ENCODE results near the gene TAOK1. TPM values are rescaled to one million over a fixed set of nuclear protein-coding genes. Genes with fewer than 3 reads are reported as not detected.

The TAOK1 gene
- total RNA-seq, 1 donor from 2014 or later = 95.5 TPM

DNA sequence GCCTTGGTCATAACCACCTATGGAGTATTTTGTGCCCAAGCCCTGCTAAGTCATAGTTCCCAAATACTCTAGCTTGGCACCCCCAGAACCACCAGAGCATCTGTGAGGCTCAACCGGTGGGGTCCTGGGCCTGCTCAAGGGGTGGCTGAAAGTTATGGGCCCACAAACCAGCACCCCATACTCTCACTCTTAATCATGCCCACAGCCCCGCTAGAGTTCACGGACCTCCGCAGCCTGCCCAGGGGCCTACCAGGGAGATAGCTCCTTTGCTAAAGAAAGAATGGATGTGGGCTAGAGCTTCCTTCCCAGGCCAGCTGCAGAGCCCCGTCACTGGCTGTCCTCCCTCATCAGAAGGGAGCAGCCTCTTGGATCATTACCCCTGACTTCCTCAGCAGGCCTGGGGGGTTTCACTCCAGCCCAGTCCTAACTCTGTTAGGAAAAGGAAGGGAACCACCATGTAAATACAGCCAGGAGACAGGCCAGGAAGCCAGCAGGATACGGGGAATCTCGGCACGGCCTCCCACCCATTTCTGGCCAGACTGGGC, 197.9 kb downstream of the TAOK1 start:
- peaks cover 22% of the 10 kb centered on the region for H3K27me3 Mint-ChIP-seq (ENCODE audit: unreplicated experiment)
- peak overlapping the region; percentile 85 for H3K27ac Mint-ChIP-seq (ENCODE audit: unreplicated experiment)
- no peak for DNase-seq (ENCODE audit: low spot score)
- peaks cover 9% of the 10 kb centered on the region for H3K36me3 Mint-ChIP-seq (ENCODE audit: low read depth, unreplicated experiment)
- H3K4me3 Mint-ChIP-seq (ENCODE audit: unreplicated experiment) = peak overlapping the region; percentile 94
- TF ChIP-seq, protein P1, sequence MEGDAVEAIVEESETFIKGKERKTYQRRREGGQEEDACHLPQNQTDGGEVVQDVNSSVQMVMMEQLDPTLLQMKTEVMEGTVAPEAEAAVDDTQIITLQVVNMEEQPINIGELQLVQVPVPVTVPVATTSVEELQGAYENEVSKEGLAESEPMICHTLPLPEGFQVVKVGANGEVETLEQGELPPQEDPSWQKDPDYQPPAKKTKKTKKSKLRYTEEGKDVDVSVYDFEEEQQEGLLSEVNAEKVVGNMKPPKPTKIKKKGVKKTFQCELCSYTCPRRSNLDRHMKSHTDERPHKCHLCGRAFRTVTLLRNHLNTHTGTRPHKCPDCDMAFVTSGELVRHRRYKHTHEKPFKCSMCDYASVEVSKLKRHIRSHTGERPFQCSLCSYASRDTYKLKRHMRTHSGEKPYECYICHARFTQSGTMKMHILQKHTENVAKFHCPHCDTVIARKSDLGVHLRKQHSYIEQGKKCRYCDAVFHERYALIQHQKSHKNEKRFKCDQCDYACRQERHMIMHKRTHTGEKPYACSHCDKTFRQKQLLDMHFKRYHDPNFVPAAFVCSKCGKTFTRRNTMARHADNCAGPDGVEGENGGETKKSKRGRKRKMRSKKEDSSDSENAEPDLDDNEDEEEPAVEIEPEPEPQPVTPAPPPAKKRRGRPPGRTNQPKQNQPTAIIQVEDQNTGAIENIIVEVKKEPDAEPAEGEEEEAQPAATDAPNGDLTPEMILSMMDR (IDR thresholded peaks at IDR 0.05; ENCODE audit: unreplicated experiment) = no peak
- H3K9me3 Mint-ChIP-seq (ENCODE audit: unreplicated experiment) = no peaks in the 10 kb centered on the region
- H3K4me1 Mint-ChIP-seq (ENCODE audit: unreplicated experiment) = peaks cover 54% of the 10 kb centered on the region

DNA sequence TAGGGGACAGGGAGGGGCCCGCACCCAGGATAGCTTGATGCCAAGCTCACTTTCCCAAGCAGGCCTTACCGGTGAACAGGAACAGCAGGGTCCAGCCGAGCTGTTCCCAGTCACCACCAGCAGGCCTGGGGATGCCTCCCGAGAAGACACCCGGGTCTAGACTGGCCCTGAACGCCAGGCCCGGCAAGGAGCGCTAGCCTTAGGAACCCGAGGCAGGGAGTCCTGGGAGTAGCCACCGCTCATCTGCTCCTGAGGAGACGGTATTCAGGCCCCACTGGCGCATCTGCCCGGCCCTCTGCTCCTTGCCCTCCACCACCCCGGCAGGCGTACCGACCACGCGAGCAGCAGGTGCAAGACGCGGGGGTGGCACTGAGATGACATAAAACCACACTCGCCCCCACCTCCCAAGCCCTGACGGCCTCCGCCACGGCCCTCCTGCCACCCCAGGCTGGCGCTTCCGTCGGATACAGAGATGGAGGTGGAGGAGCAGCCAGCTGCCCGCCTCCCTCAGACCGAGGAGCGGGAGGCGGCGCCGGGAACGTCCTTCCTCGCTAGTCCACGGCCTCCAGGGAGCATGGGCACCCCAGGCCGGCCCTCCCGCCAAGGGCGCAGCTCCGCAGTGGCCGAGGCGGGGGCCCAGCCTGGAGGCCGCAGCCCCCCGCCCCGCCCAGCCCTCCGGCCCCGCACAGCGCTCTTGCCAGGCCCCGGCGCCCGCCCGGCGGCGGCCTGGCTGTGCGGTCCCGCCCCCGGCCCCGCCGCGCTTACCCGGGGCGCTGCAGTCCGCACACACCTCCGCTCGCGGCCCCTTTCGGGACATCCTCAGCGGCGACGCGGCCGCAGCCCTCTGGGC, 198.6 kb downstream of the TAOK1 start:
- Mint-ChIP-seq H3K9me3 (ENCODE audit: unreplicated experiment) (no peaks in the 10 kb centered on the region), H3K27me3 (ENCODE audit: unreplicated experiment) (peaks cover 22% of the 10 kb centered on the region), H3K27ac (ENCODE audit: unreplicated experiment) (peak overlapping the region; percentile 42), H3K4me1 (ENCODE audit: unreplicated experiment) (peaks cover 51% of the 10 kb centered on the region), H3K4me3 (ENCODE audit: unreplicated experiment) (peak overlapping the region; percentile 94), H3K36me3 (ENCODE audit: low read depth, unreplicated experiment) (peaks cover 9% of the 10 kb centered on the region)
- TF ChIP-seq, protein P1 (IDR thresholded peaks at IDR 0.05; ENCODE audit: unreplicated experiment) = no peak
- DNase-seq (ENCODE audit: low spot score) = peak; percentile 51

DNA sequence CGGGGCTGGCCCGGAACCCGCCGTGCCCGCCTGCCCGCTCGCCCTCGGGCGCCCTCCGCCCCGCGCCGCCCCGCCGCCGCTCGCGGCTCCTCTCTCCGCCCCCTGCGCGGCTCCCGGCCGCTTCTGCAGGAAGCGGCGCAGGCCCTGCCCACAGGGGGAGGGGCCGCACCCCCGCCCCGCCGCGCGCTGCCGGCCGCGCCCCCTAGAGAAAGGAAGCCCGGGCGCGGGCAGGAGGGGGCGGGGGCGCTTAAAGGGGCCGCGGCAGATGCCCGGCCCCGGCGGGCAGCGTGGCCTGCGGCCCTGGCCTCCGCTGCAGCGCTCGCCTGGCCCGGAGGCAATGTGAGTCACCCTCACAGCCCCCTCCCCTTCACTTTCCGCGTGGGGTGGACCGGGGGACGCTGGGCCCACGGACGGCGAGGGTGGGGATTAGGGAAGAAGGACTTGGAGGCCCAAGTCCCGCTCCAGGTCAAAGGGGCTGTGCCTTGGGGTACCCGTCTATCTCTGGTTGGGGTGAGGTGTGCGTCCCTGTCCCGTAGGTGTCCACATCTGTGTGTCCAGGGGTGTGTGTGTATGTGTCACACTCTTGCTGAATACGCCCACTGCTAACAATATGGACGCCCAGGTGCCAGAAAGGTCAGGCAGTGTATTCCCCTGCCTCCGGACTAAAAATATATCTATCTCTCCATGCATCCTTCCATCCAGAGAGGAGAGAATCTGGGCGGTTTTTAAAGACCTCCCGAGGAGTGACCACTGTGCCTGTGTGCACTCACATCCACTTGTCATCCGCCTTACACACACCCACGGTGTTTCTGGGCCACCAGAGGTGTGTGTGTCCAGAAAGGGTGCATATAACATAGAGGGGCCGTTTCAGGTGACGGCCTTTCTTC, 199.6 kb downstream of the TAOK1 start, which contains the start of gene GIT1:
Gene GIT1, minus strand, starts transcription at position 125 of the 887 bp plus-strand sequence. CDS start 270 bp downstream, outside the sequence.
- Mint-ChIP-seq H3K36me3 (ENCODE audit: low read depth, unreplicated experiment) (peaks cover 9% of the 10 kb centered on the region), H3K4me1 (ENCODE audit: unreplicated experiment) (peaks cover 42% of the 10 kb centered on the region), H3K9me3 (ENCODE audit: unreplicated experiment) (no peaks in the 10 kb centered on the region), H3K4me3 (ENCODE audit: unreplicated experiment) (peak within 1 kb of the TSS; percentile 94), H3K27ac (ENCODE audit: unreplicated experiment) (peak within 1 kb of the TSS; percentile 42), H3K27me3 (ENCODE audit: unreplicated experiment) (peaks cover 28% of the 10 kb centered on the region)
- peak; percentile 86 for DNase-seq (ENCODE audit: low spot score)
- TF ChIP-seq, protein P1 (IDR thresholded peaks at IDR 0.05; ENCODE audit: unreplicated experiment) = no peak

DNA sequence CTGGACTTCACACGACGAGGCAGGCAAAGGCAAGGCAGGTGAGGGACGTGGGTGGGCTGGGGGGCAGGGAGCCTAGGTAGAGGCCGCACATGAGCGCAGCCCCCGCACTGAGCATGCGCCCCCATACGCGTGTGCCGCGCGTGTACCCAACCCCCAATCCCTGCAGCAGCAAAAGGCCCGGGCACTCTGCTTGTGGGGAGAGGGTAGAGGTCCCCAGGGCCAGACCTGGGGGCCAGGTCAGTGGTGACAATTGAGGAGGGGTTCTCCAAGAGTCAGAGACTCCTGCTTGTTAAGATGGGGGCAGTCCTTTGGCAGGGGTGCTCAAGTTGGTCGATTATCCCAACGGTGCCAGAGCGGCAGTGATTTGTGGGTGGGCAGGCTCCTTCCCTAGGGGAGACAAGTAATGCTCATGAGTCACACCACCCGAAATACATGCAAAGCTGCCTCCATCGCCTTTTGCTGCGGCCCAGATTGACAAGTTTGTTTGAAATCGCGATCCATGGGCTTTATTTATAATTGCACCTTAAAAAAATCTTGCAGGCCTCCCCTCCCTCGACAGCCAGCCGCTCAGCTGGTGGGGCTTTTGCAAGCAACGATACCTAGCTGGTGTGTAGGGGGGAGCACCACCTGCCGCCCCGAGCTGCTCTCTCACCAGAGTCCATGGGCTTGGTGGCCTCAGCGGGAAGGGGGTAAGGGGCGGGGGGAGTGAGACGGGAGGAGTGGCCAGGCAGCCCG, 200.4 kb downstream of the TAOK1 start:
- H3K4me3 Mint-ChIP-seq (ENCODE audit: unreplicated experiment) = peak overlapping the region; percentile 94
- peaks cover 30% of the 10 kb centered on the region for H3K27me3 Mint-ChIP-seq (ENCODE audit: unreplicated experiment)
- H3K4me1 Mint-ChIP-seq (ENCODE audit: unreplicated experiment) = peaks cover 35% of the 10 kb centered on the region
- peaks cover 9% of the 10 kb centered on the region for H3K36me3 Mint-ChIP-seq (ENCODE audit: low read depth, unreplicated experiment)
- TF ChIP-seq, protein P1 (IDR thresholded peaks at IDR 0.05; ENCODE audit: unreplicated experiment) = no peak
- no peaks in the 10 kb centered on the region for H3K9me3 Mint-ChIP-seq (ENCODE audit: unreplicated experiment)
- H3K27ac Mint-ChIP-seq (ENCODE audit: unreplicated experiment) = no peak overlapping the region
- DNase-seq (ENCODE audit: low spot score) = no peak

Measured in endothelial cell (in vitro differentiated cells).